ENCODE results near the gene ZNF385B. TPM values are rescaled to one million over a fixed set of nuclear protein-coding genes. Genes with fewer than 3 reads are reported as not detected.

ZNF385B gene
- total and polyA plus RNA-seq, 4 donors, result 3.0 to 7.2 (median 3.9) TPM

DNA sequence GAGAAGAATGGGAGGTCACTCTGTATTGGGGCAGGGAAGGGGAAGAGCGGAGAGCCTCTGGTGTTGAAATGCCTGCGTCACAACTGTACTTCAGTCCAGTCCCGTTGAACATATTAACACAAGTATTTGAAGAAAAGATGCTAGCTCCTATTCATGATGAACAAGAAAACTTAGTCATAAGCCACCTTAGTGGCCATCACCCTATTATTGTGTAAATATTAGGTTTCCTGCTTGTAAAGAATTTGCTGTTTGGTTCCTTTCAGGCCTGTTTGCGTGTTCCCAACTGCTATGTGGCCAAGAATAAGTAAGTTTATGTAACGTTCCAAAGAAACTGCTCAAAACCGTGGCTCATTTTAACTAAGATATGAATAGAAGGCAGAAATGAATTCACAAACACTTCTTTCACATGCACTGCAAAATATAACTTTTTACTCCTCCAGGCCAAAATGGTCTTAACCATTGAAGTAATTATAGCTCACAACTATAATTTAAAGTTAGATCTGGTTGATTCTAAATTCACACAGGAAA, 204.3 kb downstream of the ZNF385B start:
- no peak for TF ChIP-seq MAX (IDR thresholded peaks at IDR 0.05)
- no peak for TF ChIP-seq REST (IDR thresholded peaks at IDR 0.05)
- no peak for TF ChIP-seq NR2F2 (IDR thresholded peaks at IDR 0.05)
- no peak for TF ChIP-seq RXRA (IDR thresholded peaks at IDR 0.05)
- no peak for TF ChIP-seq FOXA2 (IDR thresholded peaks at IDR 0.05)
- no peak for TF ChIP-seq TAF1 (conservative IDR thresholded peaks at IDR 0.05)
- TF ChIP-seq JUND (IDR thresholded peaks at IDR 0.05), result no peak
- no peak for TF ChIP-seq GABPA (IDR thresholded peaks at IDR 0.05 in 1 of 2, conservative IDR thresholded peaks at IDR 0.05 in 1 of 2)
- TF ChIP-seq HNF4G (IDR thresholded peaks at IDR 0.05), result no peak
- TF ChIP-seq ATF3 (IDR thresholded peaks at IDR 0.05), result no peak
- TF ChIP-seq YY1 (IDR thresholded peaks at IDR 0.05), result no peak
- no peak for TF ChIP-seq CTCF (IDR thresholded peaks at IDR 0.05; ENCODE audit: low read depth, low read length, missing input control)
- no peak for TF ChIP-seq SP1 (IDR thresholded peaks at IDR 0.05)
- TF ChIP-seq, protein P1, sequence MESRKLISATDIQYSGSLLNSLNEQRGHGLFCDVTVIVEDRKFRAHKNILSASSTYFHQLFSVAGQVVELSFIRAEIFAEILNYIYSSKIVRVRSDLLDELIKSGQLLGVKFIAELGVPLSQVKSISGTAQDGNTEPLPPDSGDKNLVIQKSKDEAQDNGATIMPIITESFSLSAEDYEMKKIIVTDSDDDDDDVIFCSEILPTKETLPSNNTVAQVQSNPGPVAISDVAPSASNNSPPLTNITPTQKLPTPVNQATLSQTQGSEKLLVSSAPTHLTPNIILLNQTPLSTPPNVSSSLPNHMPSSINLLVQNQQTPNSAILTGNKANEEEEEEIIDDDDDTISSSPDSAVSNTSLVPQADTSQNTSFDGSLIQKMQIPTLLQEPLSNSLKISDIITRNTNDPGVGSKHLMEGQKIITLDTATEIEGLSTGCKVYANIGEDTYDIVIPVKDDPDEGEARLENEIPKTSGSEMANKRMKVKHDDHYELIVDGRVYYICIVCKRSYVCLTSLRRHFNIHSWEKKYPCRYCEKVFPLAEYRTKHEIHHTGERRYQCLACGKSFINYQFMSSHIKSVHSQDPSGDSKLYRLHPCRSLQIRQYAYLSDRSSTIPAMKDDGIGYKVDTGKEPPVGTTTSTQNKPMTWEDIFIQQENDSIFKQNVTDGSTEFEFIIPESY (IDR thresholded peaks at IDR 0.05), result no peak
- TF ChIP-seq FOXA1 (IDR thresholded peaks at IDR 0.05), result no peak
- no peak for TF ChIP-seq RAD21 (IDR thresholded peaks at IDR 0.05)
- WGBS, result 93% methylated on average over 6 of the region's 6 CpGs
- H3K9me3 ChIP-seq (ENCODE audit: control insufficient read depth in 4 of 4, low read length in 3 of 4), result no peaks in the 10 kb centered on the region
- H3K27me3 ChIP-seq (ENCODE audit: control insufficient read depth in 4 of 4, insufficient read depth in 4 of 4, low read length in 3 of 4), result no peaks in the 10 kb centered on the region
- DNase-seq (ENCODE audit: low spot score), result no peak
- no peak overlapping the region for H3K27ac ChIP-seq (ENCODE audit: low read depth in 1 of 2, low read length in 2 of 2)
- no peaks in the 10 kb centered on the region for H3K4me1 ChIP-seq (ENCODE audit: control insufficient read depth in 4 of 4, insufficient read depth in 4 of 4, low read length in 3 of 4)
- H3K36me3 ChIP-seq (ENCODE audit: control insufficient read depth in 4 of 4, insufficient read depth in 3 of 4, low read depth in 1 of 4, low read length in 3 of 4), result no peaks in the 10 kb centered on the region
- H3K4me3 ChIP-seq (ENCODE audit: low read depth in 1 of 3, low read length in 3 of 3), result no peak overlapping the region
- H3K9ac ChIP-seq (ENCODE audit: low read depth in 1 of 2, low read length in 2 of 2), result no peak overlapping the region

DNA sequence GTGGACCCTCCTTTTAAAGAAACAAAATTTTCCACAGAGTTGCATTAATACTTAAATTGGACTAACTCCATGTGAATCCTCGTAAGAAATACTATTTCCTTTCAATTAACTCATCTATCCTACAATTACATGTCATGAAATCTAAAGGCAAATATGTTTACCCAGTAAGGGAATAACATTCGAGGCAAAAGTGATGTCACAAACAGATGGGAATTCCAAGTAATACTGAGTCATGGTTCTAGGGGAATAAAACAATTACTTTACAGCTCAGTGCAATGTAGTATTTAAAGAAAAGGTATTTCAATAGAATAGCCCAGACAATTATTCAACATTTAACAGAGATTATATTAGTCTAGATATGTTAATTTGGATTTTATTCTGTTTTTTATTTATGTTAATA, 205.8 kb downstream of the ZNF385B start:
- no peak overlapping the region for H3K9ac ChIP-seq (ENCODE audit: low read depth in 1 of 2, low read length in 2 of 2)
- H3K4me1 ChIP-seq (ENCODE audit: control insufficient read depth in 4 of 4, insufficient read depth in 4 of 4, low read length in 3 of 4), result no peaks in the 10 kb centered on the region
- H3K27me3 ChIP-seq (ENCODE audit: control insufficient read depth in 4 of 4, insufficient read depth in 4 of 4, low read length in 3 of 4), result no peaks in the 10 kb centered on the region
- H3K27ac ChIP-seq (ENCODE audit: low read depth in 1 of 2, low read length in 2 of 2), result no peak overlapping the region
- DNase-seq (ENCODE audit: low spot score), result no peak
- H3K36me3 ChIP-seq (ENCODE audit: control insufficient read depth in 4 of 4, insufficient read depth in 3 of 4, low read depth in 1 of 4, low read length in 3 of 4), result no peaks in the 10 kb centered on the region
- H3K9me3 ChIP-seq (ENCODE audit: control insufficient read depth in 4 of 4, low read length in 3 of 4), result no peaks in the 10 kb centered on the region
- WGBS, result 77% methylated on average over 2 of the region's 2 CpGs
- TF ChIP-seq RAD21 (IDR thresholded peaks at IDR 0.05), result no peak
- TF ChIP-seq GABPA (IDR thresholded peaks at IDR 0.05 in 1 of 2, conservative IDR thresholded peaks at IDR 0.05 in 1 of 2), result no peak
- TF ChIP-seq REST (IDR thresholded peaks at IDR 0.05), result no peak
- no peak for TF ChIP-seq JUND (IDR thresholded peaks at IDR 0.05)
- TF ChIP-seq, protein P1 (IDR thresholded peaks at IDR 0.05), result no peak
- TF ChIP-seq EGR1 (IDR thresholded peaks at IDR 0.05; ENCODE audit: low read depth in 2 of 2), result no peak
- no peak for TF ChIP-seq HNF4G (IDR thresholded peaks at IDR 0.05)
- TF ChIP-seq SP1 (IDR thresholded peaks at IDR 0.05), result no peak
- no peak for TF ChIP-seq YY1 (IDR thresholded peaks at IDR 0.05)
- TF ChIP-seq RXRA (IDR thresholded peaks at IDR 0.05), result no peak
- no peak for TF ChIP-seq FOXA1 (IDR thresholded peaks at IDR 0.05)
- TF ChIP-seq HNF4A (conservative IDR thresholded peaks at IDR 0.05), result no peak
- H3K4me3 ChIP-seq (ENCODE audit: low read depth in 1 of 3, low read length in 3 of 3), result no peak overlapping the region
